ENCODE results near the gene UGT1A7.
"Not testable (repeated sequence)": the region's sequence is repeated elsewhere in the genome, so short reads cannot be mapped to it uniquely, and the experiment has no call there.

The UGT1A7 gene

GRCh38 chr2:233712611-233713261 lies 31.0 kb downstream of the UGT1A7 start, which contains the start of gene UGT1A5:
TSS of gene UGT1A5 (plus strand) at chr2:233712907. CDS start at chr2:233712992, 85 bp downstream.
- TF ChIP-seq CTCF (conservative IDR thresholded peaks at IDR 0.05; ENCODE audit: low read depth, low read length), result no peak
- no peak for DNase-seq (ENCODE audit: low read depth)
- no peak within 1 kb of the TSS for H3K4me3 ChIP-seq (ENCODE audit: low read length)

- H3K4me3 ChIP-seq (ENCODE audit: low read length), result no peak overlapping the region
- TF ChIP-seq CTCF (conservative IDR thresholded peaks at IDR 0.05; ENCODE audit: low read depth, low read length), result no peak
- no peak for DNase-seq (ENCODE audit: low read depth)
Observed at GRCh38 chr2:233713262-233713615, 31.5 kb downstream of the UGT1A7 start.

GRCh38 chr2:233714121-233714520 lies 32.4 kb downstream of the UGT1A7 start:
- no peak for DNase-seq (ENCODE audit: low read depth)
- no peak overlapping the region for H3K4me3 ChIP-seq (ENCODE audit: low read length)
- no peak for TF ChIP-seq CTCF (conservative IDR thresholded peaks at IDR 0.05; ENCODE audit: low read depth, low read length)

GRCh38 chr2:233718552-233718951 lies 36.9 kb downstream of the UGT1A7 start, which contains the start of gene UGT1A4:
TSS of gene UGT1A4 (plus strand) at chr2:233718736. CDS start at chr2:233718821, 85 bp downstream.
- no peak for TF ChIP-seq CTCF (conservative IDR thresholded peaks at IDR 0.05; ENCODE audit: low read depth, low read length)
- no peak within 1 kb of the TSS for H3K4me3 ChIP-seq (ENCODE audit: low read length)
- DNase-seq (ENCODE audit: low read depth), result no peak

- TF ChIP-seq CTCF (conservative IDR thresholded peaks at IDR 0.05; ENCODE audit: low read depth, low read length), result no peak
- no peak for DNase-seq (ENCODE audit: low read depth)
- no peak within 1 kb of the TSS for H3K4me3 ChIP-seq (ENCODE audit: low read length)
Observed at GRCh38 chr2:233728723-233729301, 47.1 kb downstream of the UGT1A7 start, which contains the start of gene UGT1A3. TSS of gene UGT1A3 (plus strand) at chr2:233729042. CDS start at chr2:233729127, 85 bp downstream.

- DNase-seq (ENCODE audit: low read depth); H3K4me3 ChIP-seq (ENCODE audit: low read length): not testable (repeated sequence)
Observed at GRCh38 chr2:233736868-233737653, 55.4 kb downstream of the UGT1A7 start.

- no peak overlapping the region for H3K4me3 ChIP-seq (ENCODE audit: low read length)
- no peak for DNase-seq (ENCODE audit: low read depth)
- TF ChIP-seq CTCF (conservative IDR thresholded peaks at IDR 0.05; ENCODE audit: low read depth, low read length), result no peak
Observed at GRCh38 chr2:233740870-233741269, 59.2 kb downstream of the UGT1A7 start.

All from retinal pigment epithelial cell (primary cell).